SU-DHL-6 (cell line): ENCODE results near the gene PCAT6.

Source experiments
- CTCF ChIP-seq: fragments of 200-600 bp; sonication (generic); IDR thresholded peaks from one replicate; pipeline ENCODE4 v1.5.1; 2017; ENCODE audit warnings: antibody characterized with exemption, mild to moderate bottlenecking, low read length, moderate library complexity; ENCODE audit not compliant: insufficient read depth, poor library complexity, severe bottlenecking
- EZH2phosphoT487 ChIP-seq: fragments of 200-600 bp; sonication (generic), shearing (Covaris generic); conservative IDR thresholded peaks from 2 replicates; pipeline ENCODE4 v1.6.1; 2018; ENCODE audit warnings: mild to moderate bottlenecking, antibody characterized with exemption, low read length, moderate library complexity, mixed read lengths

- no peak for TF ChIP-seq CTCF
- TF ChIP-seq EZH2phosphoT487, result no peak
Measured at GRCh38 chr1:202844935-202845334, 34.2 kb downstream of the PCAT6 start.
